ENCODE results near the gene SPAG9.
"Not testable (repeated sequence)": the region's sequence is repeated elsewhere in the genome, so short reads cannot be mapped to it uniquely, and the experiment has no call there.

Gene SPAG9

GRCh38 chr17:51083981-51084380 lies 36.7 kb downstream of the SPAG9 start:
- no peak overlapping the region for H3K4me3 ChIP-seq (replicated peaks; ENCODE audit: low read depth, low read length)
- no peak for TF ChIP-seq CTCF (IDR thresholded peaks at IDR 0.05; ENCODE audit: low read depth, low read length, missing control alignments)
- DNase-seq (ENCODE audit: extremely low read depth, low read depth): no peak

- not testable (repeated sequence) for H3K4me3 ChIP-seq (replicated peaks; ENCODE audit: low read depth, low read length); DNase-seq (ENCODE audit: extremely low read depth, low read depth)
Measured at GRCh38 chr17:51083364-51083763, 37.3 kb downstream of the SPAG9 start.

GRCh38 chr17:51079049-51079448 lies 41.6 kb downstream of the SPAG9 start:
- DNase-seq (ENCODE audit: extremely low read depth, low read depth): peak; percentile 54
- no peak for TF ChIP-seq CTCF (IDR thresholded peaks at IDR 0.05; ENCODE audit: low read depth, low read length, missing control alignments)
- no peak overlapping the region for H3K4me3 ChIP-seq (replicated peaks; ENCODE audit: low read depth, low read length)

- no peak for DNase-seq (ENCODE audit: extremely low read depth, low read depth)
- TF ChIP-seq CTCF (IDR thresholded peaks at IDR 0.05; ENCODE audit: low read depth, low read length, missing control alignments): no peak
- no peak overlapping the region for H3K4me3 ChIP-seq (replicated peaks; ENCODE audit: low read depth, low read length)
Measured at GRCh38 chr17:51078009-51078592, 42.6 kb downstream of the SPAG9 start.

GRCh38 chr17:51076821-51077220 lies 43.8 kb downstream of the SPAG9 start:
- TF ChIP-seq CTCF (IDR thresholded peaks at IDR 0.05; ENCODE audit: low read depth, low read length, missing control alignments): no peak
- DNase-seq (ENCODE audit: extremely low read depth, low read depth): no peak

GRCh38 chr17:51071556-51071955 lies 49.1 kb downstream of the SPAG9 start:
- no peak for DNase-seq (ENCODE audit: extremely low read depth, low read depth)
- TF ChIP-seq CTCF (IDR thresholded peaks at IDR 0.05; ENCODE audit: low read depth, low read length, missing control alignments): no peak
- no peak overlapping the region for H3K4me3 ChIP-seq (replicated peaks; ENCODE audit: low read depth, low read length)

More at GRCh38 chr17:51076821-51077220, 43.8 kb downstream of the SPAG9 start:
- no peak overlapping the region for H3K4me3 ChIP-seq (replicated peaks; ENCODE audit: low read depth, low read length)

- TF ChIP-seq CTCF (IDR thresholded peaks at IDR 0.05; ENCODE audit: low read depth, low read length, missing control alignments): no peak
- DNase-seq (ENCODE audit: extremely low read depth, low read depth): no peak
- H3K4me3 ChIP-seq (replicated peaks; ENCODE audit: low read depth, low read length): no peak overlapping the region
Measured at GRCh38 chr17:51065466-51065865, 55.2 kb downstream of the SPAG9 start.

All from HFF-Myc (cell line).